Ishikawa (cell line): ENCODE results near the gene ATP2B2.

Experiments used
- CEBPB ChIP-seq: IDR thresholded peaks from 2 replicates; pipeline ENCODE4 v1.6.1; 2012
- EP300 ChIP-seq: IDR thresholded peaks from 2 replicates; pipeline ENCODE4 v1.6.1; 2012; ENCODE audit warnings: borderline replicate concordance
- FOXM1 ChIP-seq: IDR thresholded peaks from 2 replicates; pipeline ENCODE4 v1.6.1; 2012; ENCODE audit warnings: low read depth, borderline replicate concordance
- MAX ChIP-seq: IDR thresholded peaks from 2 replicates; pipeline ENCODE4 v1.6.1; 2012
- RAD21 ChIP-seq: IDR thresholded peaks from 2 replicates; pipeline ENCODE4 v1.6.1; 2012; ENCODE audit warnings: low read depth
- REST ChIP-seq: IDR thresholded peaks from 2 replicates; pipeline ENCODE4 v1.6.1; 2012; ENCODE audit warnings: low read depth, mild to moderate bottlenecking
- TAF1 ChIP-seq: IDR thresholded peaks from 2 replicates; pipeline ENCODE4 v1.6.1; 2012; ENCODE audit warnings: low read depth, mild to moderate bottlenecking
- TEAD4 ChIP-seq: IDR thresholded peaks from 2 replicates; pipeline ENCODE4 v1.6.1; 2012
- USF1 ChIP-seq: IDR thresholded peaks from 2 replicates; pipeline ENCODE4 v1.6.1; 2012
- YY1 ChIP-seq: IDR thresholded peaks from 2 replicates; pipeline ENCODE4 v1.6.1; 2012; ENCODE audit warnings: low read depth

GRCh38 chr3:10400050-10400748 lies 105.2 kb downstream of the ATP2B2 start:
- TF ChIP-seq FOXM1 (no peak), EP300 (no peak), YY1 (no peak), TEAD4 (no peak), CEBPB (no peak), TAF1 (no peak), RAD21 (no peak), REST (no peak), MAX (no peak), USF1 (no peak)
